GM18499 (cell line): ENCODE data around the gene ALAD.
A peak's percentile ranks its signal among the peaks of the same experiment; 100 is the strongest.

Source experiments
- ATAC-seq: cut with Tn5 transposase; IDR thresholded peaks from one replicate; pipeline ENCODE4 v1.9.1; 2021; ENCODE audit warnings: moderate number of reproducible peaks; ENCODE audit not compliant: insufficient read depth, unreplicated experiment

Gene ALAD

GRCh38 chr9:113350107-113350661 lies 50.9 kb downstream of the ALAD start:
- ATAC-seq = no peak

DNA sequence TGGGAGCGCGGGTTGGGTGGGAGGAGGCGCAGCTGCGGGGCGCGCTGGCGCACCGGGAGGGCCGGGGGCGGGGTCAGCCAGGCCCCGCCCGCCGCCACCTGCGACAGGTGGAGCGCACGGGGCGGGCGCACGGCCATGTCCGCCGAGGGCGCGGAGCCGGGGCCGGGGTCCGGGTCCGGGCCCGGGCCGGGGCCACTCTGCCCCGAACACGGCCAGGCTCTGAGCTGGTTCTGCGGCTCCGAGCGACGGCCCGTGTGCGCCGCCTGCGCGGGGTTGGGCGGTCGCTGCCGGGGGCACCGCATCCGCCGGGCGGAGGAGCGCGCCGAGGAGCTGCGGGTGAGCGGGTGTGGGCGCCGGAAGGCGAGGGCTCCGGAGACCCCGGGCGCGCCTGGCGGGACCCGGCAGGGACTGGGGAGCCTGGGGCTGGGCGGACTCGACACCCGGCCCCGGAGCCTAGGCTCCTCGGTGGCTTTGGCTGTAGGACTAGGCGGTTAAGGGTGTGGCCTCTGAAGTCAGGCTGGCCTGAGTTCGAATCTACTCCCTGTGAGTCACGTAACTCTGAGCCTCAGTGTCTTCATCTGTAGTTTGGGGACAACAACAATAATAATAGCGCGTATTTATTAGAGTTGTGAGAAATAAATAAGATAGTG lies 51.5 kb downstream of the ALAD start, which contains the start of gene BSPRY:
BSPRY (plus strand) TSS at position 97 of the 650 bp plus-strand sequence; CDS start at position 136, 39 bp downstream.
- no peak for ATAC-seq

DNA sequence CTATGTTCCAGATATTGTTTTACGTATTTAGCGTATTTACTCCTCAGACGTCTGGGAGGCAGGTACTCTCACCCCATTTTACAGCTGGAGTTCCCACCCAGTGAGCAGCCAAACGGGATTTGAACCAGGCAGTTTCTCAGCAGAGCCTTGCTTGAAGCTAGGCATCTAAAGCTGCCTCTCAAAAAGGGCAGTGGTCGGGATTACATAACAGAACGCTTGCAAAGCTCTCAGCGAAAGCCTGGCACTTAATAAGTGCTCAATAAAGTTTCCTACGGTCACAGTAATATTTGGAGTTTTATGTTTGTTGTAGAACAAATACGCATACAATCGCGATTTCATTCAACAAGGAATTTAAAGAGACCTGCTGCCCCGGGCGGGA lies 52.0 kb downstream of the ALAD start:
- ATAC-seq = no peak

GRCh38 chr9:113348437-113348836 lies 52.6 kb downstream of the ALAD start:
- no peak for ATAC-seq

DNA sequence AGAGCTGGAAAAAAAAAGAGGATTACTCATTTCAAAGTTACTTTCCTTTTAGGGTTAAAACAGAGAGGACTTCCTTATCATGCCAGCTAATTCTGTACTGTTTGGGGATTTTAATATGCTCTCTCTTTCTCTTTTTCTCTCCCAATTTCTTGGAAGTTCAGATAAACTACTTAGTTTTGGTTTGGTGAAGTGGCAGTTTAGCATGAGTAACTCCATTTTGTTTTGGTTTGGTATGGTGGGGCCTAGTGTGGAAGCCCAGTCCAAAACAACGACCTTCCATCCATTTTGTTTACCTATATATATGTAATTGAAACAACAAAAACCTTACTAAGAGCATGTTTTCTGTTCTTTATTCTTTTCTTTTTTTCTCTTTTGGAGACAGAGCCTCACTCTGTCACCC lies 55.4 kb downstream of the ALAD start:
- no peak for ATAC-seq

- ATAC-seq = no peak
Observed at GRCh38 chr9:113345190-113345589, 55.9 kb downstream of the ALAD start.

DNA sequence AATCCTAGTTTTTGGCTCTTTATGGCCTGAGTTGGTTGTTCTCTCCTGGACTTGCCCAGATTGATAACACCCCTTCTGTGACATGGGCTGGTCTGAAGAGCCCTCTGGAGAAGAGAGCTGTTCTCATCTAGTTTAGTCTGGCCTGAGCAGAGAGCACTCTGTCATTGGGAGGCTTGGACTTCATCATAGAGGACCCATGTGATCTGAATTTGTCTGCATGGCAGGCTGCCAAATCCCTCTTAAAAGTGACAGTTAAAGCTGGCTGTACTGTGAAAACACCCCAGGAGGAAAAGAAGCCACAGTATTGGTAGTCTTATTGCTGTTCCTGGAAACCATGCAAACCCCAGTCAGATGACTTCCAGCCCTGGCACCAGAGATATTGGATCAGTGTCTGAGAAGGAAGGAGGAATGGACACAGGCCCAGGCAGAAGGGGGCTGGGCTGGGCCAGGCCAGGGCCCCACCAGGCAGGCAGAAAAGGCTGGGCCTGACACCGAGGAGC lies 57.3 kb downstream of the ALAD start:
- ATAC-seq = no peak

- ATAC-seq = no peak
Observed at GRCh38 chr9:113341712-113342410, 59.2 kb downstream of the ALAD start.

GRCh38 chr9:113340011-113340699 lies 60.9 kb downstream of the ALAD start, which contains the start of gene WDR31:
WDR31 (minus strand) TSS chr9:113340275; CDS start chr9:113332022, 8,253 bp downstream.
- peak; percentile 71 for ATAC-seq

DNA sequence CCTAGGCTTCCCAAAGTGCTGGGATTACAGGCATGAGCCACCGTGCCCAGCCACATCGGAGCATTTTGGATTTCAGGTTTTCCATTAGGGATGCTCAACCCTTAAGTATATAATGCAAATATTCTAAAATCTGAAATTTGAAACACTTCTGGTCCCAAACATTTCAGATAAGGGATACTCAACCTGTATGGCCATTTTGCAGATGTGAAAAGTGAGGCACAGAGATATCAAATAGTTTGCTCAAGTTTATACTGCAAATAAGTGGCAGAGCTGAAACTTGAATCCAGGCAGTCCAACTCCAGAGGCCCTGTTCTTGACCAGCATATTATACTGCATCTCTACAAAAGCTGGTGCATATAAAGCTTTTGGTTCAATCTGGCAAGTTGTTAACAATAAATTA lies 63.4 kb downstream of the ALAD start:
- no peak for ATAC-seq
